GM12892 (cell line): ENCODE measurements around the gene SLC25A46.
A peak's percentile ranks its signal among the peaks of the same experiment; 100 is the strongest.

Experiments used
- POLR2AphosphoS5 ChIP-seq: IDR thresholded peaks from 2 replicates; pipeline ENCODE4 v1.6.1; 2011; ENCODE audit warnings: low read depth, low read length, control low read depth
- TAF1 ChIP-seq: IDR thresholded peaks from 2 replicates; pipeline ENCODE4 v1.6.1; 2011; ENCODE audit warnings: low read depth, mild to moderate bottlenecking, control low read depth, low read length, borderline replicate concordance

GRCh38 chr5:110738812-110739651 lies at the start of gene SLC25A46:
- TF ChIP-seq POLR2AphosphoS5: peak; percentile 96
- TF ChIP-seq TAF1: peak; percentile 77
